Heart right ventricle (tissue), 16 donors: ENCODE measurements around the gene QRFP. TPM values are rescaled to one million over a fixed set of nuclear protein-coding genes. Genes with fewer than 3 reads are reported as not detected.

Source experiments
- ATAC-seq, 8 donors: fragments of 200-7000 bp; cut with Tn5 transposase; one replicate each; pipeline ENCODE4 v1.9.1; 2020; ENCODE audit warnings: mild to moderate bottlenecking in 8 of 8, moderate library complexity in 8 of 8, moderate number of reproducible peaks in 1 of 8
- DNase-seq, 2 donors: peaks; one replicate each; pipeline ENCODE4 v3.0.0-alpha.2; 2020
- H3K27ac ChIP-seq, 10 donors: fragments of 200-600 bp; sonication (generic) in 2 of 10; one replicate each; pipeline versions ENCODE4 v1.5.0 to v1.8.0; 2020 to 2022; ENCODE audit warnings: mild to moderate bottlenecking in 3 of 10
- H3K27me3 ChIP-seq, 7 donors: fragments of 200-600 bp; one replicate each; pipeline ENCODE4 v1.8.0; 2021 to 2022; ENCODE audit warnings: mild to moderate bottlenecking in 2 of 7
- H3K36me3 ChIP-seq, 9 donors: fragments of 200-600 bp; sonication (generic) in 1 of 9; one replicate each; pipeline versions ENCODE4 v1.5.0 to v1.8.0; 2020 to 2022; ENCODE audit warnings: mild to moderate bottlenecking in 2 of 9
- H3K4me1 ChIP-seq, 9 donors: fragments of 200-600 bp; sonication (generic) in 1 of 9; one replicate each; pipeline versions ENCODE4 v1.5.0 to v1.8.0; 2020 to 2022; ENCODE audit warnings: mild to moderate bottlenecking in 4 of 9
- H3K4me3 ChIP-seq, 10 donors: fragments of 200-600 bp; sonication (generic) in 2 of 10; one replicate each; pipeline versions ENCODE4 v1.5.0 to v1.8.0; 2020 to 2022; ENCODE audit warnings: mild to moderate bottlenecking in 7 of 10, moderate library complexity in 2 of 10
- H3K9me3 ChIP-seq, 11 donors: fragments of 200-600 bp in 10 of 11; sonication (generic) in 2 of 11; one replicate each; pipeline versions ENCODE4 v1.5.0 to v1.8.0; 2013 to 2022; ENCODE audit warnings: mild to moderate bottlenecking in 2 of 11, control low read depth in 1 of 11, moderate library complexity in 1 of 11
- CTCF ChIP-seq, 9 donors: fragments of 200-600 bp; sonication (generic) in 2 of 9; IDR thresholded peaks; one replicate each; pipeline versions ENCODE4 v1.5.0 to v1.8.0; 2021 to 2022; ENCODE audit warnings: antibody characterized with exemption in 9 of 9, mild to moderate bottlenecking in 5 of 9, moderate library complexity in 1 of 9
- WGBS, 2 donors: extraction: QIAGEN DNeasy Blood & Tissue Kit; methylation state at CpG; one replicate each; pipeline ENCODE4 v1.1.7; 2013; ENCODE audit warnings: inconsistent platforms in 1 of 2; 5-methylcytosine and 5-hydroxymethylcytosine counted together
- intact Hi-C, 10 donors: fragments of 100-400 bp; cut with DNase I; formaldehyde crosslinking; loops; one replicate each; pipeline versions ENCODE4 v1.11.1 to v1.14.2; 2022
- polyA plus RNA-seq, 2 donors: library from polyadenylated mRNA; stranded (reverse); fragments of 200-250 nt; gene quantifications; one replicate each; pipeline ENCODE4 v1.2.3, GENCODE V29; 2013
- total RNA-seq, 10 donors: library from RNA; stranded (reverse); fragmentation: NEBNext Ultra II Directional in 3 of 10; extraction: Animal tissue kit (Norgen Biotek cat#: 25700) in 3 of 10; gene quantifications; one replicate each; pipeline versions ENCODE4 v1.2.1 to v1.2.4, GENCODE V29; 2021 to 2023
- donor health status: Arrhythmogenic right ventricular cardiomyopathy.
- donor health status: ischemic (EF 13 %, LVEDD 7.1; RV severe dilation, severe dysfunction).
- donor health status: healthy with polysubstance abuse.
- donor health status: DM: no; HTN: yes; CAD: no.
- donor health status: DM: no; HTN: no; CAD: no.
- donor health status: ischemic (EF 25% LVEDD 6.9; RV normal size, moderate dysfunction).
- donor health status: ischemic (EF 25% LVEDD 5.7; RV mildly dilated, moderate dysfunction).
- donor health status: healthy.
- donor health status: DM: yes; HTN: yes; CAD: no.
- donor health status: Ischemic cardiomyopathy.
- donor health status: ischemic (EF 35%, LVEDD 5.7; RV mildly dilated, moderate dysfunction).
- donor health status: nonischemic (EF 11% LVEDD 7.7; RV severe dilation, severe dysfunction).
- donor health status: DM: yes; HTN: yes; CAD: no.
- donor health status: PGD.
- donor health status: ischemic (EF 29% LVEDD 5.4; RV normal size, mild dysfunction).
- donor health status: nonischemic (EF 23%, LVEDD 6.1; RV moderate dilation, normal function).

The QRFP gene
- total and polyA plus RNA-seq, 12 donors: 0.06 TPM; not detected in 11

GRCh38 chr9:130860458-130861316 lies 35.9 kb downstream of the QRFP start:
- H3K36me3 ChIP-seq: peaks cover 0 to 83% (median 4%) of the 10 kb centered on the region in 9 donors
- WGBS, 2 donors: 19 to 25% methylated on average over 28 of the region's 28 CpGs

GRCh38 chr9:130858739-130859705 lies 37.6 kb downstream of the QRFP start:
- no peak for DNase-seq
- Histone ChIP-seq H3K27ac (peak overlapping the region; percentile 17 to 86 (median 64)), H3K36me3 (peaks cover 0 to 83% (median 13%) of the 10 kb centered on the region in 9 donors), H3K4me3 (no peak overlapping the region), H3K4me1 (peaks cover 13 to 65% (median 45%) of the 10 kb centered on the region in 9 donors), H3K9me3 (no peaks in the 10 kb centered on the region), H3K27me3 (no peaks in the 10 kb centered on the region)
- WGBS, 2 donors: 64 to 65% methylated on average over 20 of the region's 20 CpGs
- no peak for TF ChIP-seq CTCF (IDR thresholded peaks at IDR 0.05)
- ATAC-seq: peak in 2 of 8 donors; percentile 8 to 16
- intact Hi-C loops: loop anchor here in 1 of 10 donors (2.0 kb wide), 1 partner anchor 146 kb away; no protein-coding TSS in a partner anchor

More at GRCh38 chr9:130860458-130861316, 35.9 kb downstream of the QRFP start:
- Histone ChIP-seq H3K27ac (peak overlapping the region in 9 of 10 donors; percentile 50 to 86 (median 75)), H3K9me3 (no peaks in the 10 kb centered on the region), H3K27me3 (no peaks in the 10 kb centered on the region), H3K4me1 (peaks cover 13 to 69% (median 45%) of the 10 kb centered on the region in 9 donors), H3K4me3 (peak overlapping the region in 5 of 10 donors; percentile 0 to 14 (median 6))
- ATAC-seq: peak; percentile 89 to 95 (median 94)
- peak; percentile 79 to 88 for DNase-seq
- peak in 8 of 9 donors; percentile 36 to 81 (median 58) for TF ChIP-seq CTCF (IDR thresholded peaks at IDR 0.05)
- intact Hi-C loops: loop anchor here in 8 of 10 donors (1.0 to 10.0 kb wide), 8 partner anchors 26 to 187 kb away; partner anchors contain the start of gene ABL1 (in 1 of the 8)

GRCh38 chr9:130857864-130858738 lies 38.5 kb downstream of the QRFP start:
- no peaks in the 10 kb centered on the region for H3K27me3 ChIP-seq
- H3K4me1 ChIP-seq: peaks cover 13 to 57% (median 46%) of the 10 kb centered on the region in 9 donors
- no peak overlapping the region for H3K4me3 ChIP-seq
- TF ChIP-seq CTCF (IDR thresholded peaks at IDR 0.05): no peak
- DNase-seq: peak; percentile 67 to 74
- H3K27ac ChIP-seq: peak overlapping the region in 9 of 10 donors; percentile 35 to 86 (median 67)
- intact Hi-C loops: loop anchor here in 1 of 10 donors (2.0 kb wide), 1 partner anchor 145 kb away; no protein-coding TSS in a partner anchor
- 49 to 55% methylated on average over 22 of the region's 22 CpGs for WGBS, 2 donors
- ATAC-seq: peak; percentile 28 to 75 (median 57)
- H3K9me3 ChIP-seq: no peaks in the 10 kb centered on the region
- H3K36me3 ChIP-seq: peaks cover 0 to 78% (median 13%) of the 10 kb centered on the region in 9 donors
